CD14-positive monocyte (primary cell): Measurements from ENCODE around the gene RNF152. TPM values are rescaled to one million over a fixed set of nuclear protein-coding genes. Genes with fewer than 3 reads are reported as not detected.

Experiments
- DNase-seq, 3 donors: peaks; one replicate each; pipeline ENCODE4 v3.0.0-alpha.2; 2011 to 2022
- H2AFZ ChIP-seq: 2 replicates; pipeline ENCODE4 v1.6.0; 2012; ENCODE audit warnings: mild to moderate bottlenecking, low read depth, low read length, inconsistent platforms; ENCODE audit not compliant: insufficient read depth, poor library complexity, severe bottlenecking
- H3K27ac ChIP-seq, 2 donors: 1 replicate in 1 of 2; 2 replicates in 1 of 2; pipeline ENCODE4 v1.5.1; 2012 to 2013; ENCODE audit warnings: low read length in 2 of 2, control low read depth in 1 of 2, inconsistent platforms in 1 of 2, low read depth in 1 of 2, mild to moderate bottlenecking in 1 of 2
- H3K27me3 ChIP-seq, 2 donors: one replicate each; pipeline versions ENCODE4 v1.6.0 to v1.6.1; 2011 to 2013; ENCODE audit warnings: low read length in 2 of 2; ENCODE audit not compliant: control insufficient read depth in 2 of 2, insufficient read depth in 2 of 2
- H3K36me3 ChIP-seq, 2 donors: replicated peaks in 1 of 2; 1 replicate in 1 of 2; 2 replicates in 1 of 2; pipeline versions ENCODE4 v1.5.1 to v1.6.1; 2012 to 2013; ENCODE audit warnings: low read length in 2 of 2, control low read depth in 1 of 2, inconsistent platforms in 1 of 2, mild to moderate bottlenecking in 1 of 2; ENCODE audit not compliant: insufficient read depth in 2 of 2, control insufficient read depth in 1 of 2
- H3K4me1 ChIP-seq, 2 donors: 1 replicate in 1 of 2; 2 replicates in 1 of 2; pipeline versions ENCODE4 v1.5.1 to v1.6.1; 2012 to 2013; ENCODE audit warnings: low read length in 2 of 2, control low read depth in 1 of 2, inconsistent platforms in 1 of 2, mild to moderate bottlenecking in 1 of 2, moderate library complexity in 1 of 2; ENCODE audit not compliant: insufficient read depth in 2 of 2, control insufficient read depth in 1 of 2
- H3K4me2 ChIP-seq: replicated peaks from 2 replicates; pipeline ENCODE3; 2012; ENCODE audit warnings: low read length, moderate library complexity, mild to moderate bottlenecking; ENCODE audit not compliant: poor library complexity, severe bottlenecking; ENCODE audit errors: extremely low read depth
- H3K4me3 ChIP-seq, 3 experiments: fragments of 200-600 bp in 1 of 3; sonication (generic) in 1 of 3; replicated peaks in 1 of 3; 1 replicate in 2 of 3; 2 replicates in 1 of 3; pipeline ENCODE4 v1.5.1; 2011 to 2013; ENCODE audit warnings: low read length in 3 of 3, mild to moderate bottlenecking in 3 of 3, control low read depth in 2 of 3, low read depth in 2 of 3, inconsistent platforms in 1 of 3, moderate library complexity in 1 of 3
- H3K79me2 ChIP-seq: 2 replicates; pipeline ENCODE4 v1.6.0; 2012; ENCODE audit warnings: mild to moderate bottlenecking, control low read depth, inconsistent platforms, low read length, moderate library complexity; ENCODE audit not compliant: insufficient read depth
- H3K9ac ChIP-seq: 2 replicates; pipeline ENCODE4 v1.6.0; 2017; ENCODE audit warnings: low read length, mild to moderate bottlenecking; ENCODE audit not compliant: insufficient read depth, poor library complexity, severe bottlenecking
- H3K9me3 ChIP-seq, 2 donors: replicated peaks in 1 of 2; 1 replicate in 1 of 2; 2 replicates in 1 of 2; pipeline versions ENCODE4 v1.5.1 to v1.6.1; 2012 to 2013; ENCODE audit warnings: low read length in 2 of 2, control low read depth in 1 of 2; ENCODE audit not compliant: control insufficient read depth in 1 of 2, insufficient read depth in 1 of 2
- H4K20me1 ChIP-seq: 2 replicates; pipeline ENCODE4 v1.6.0; 2012; ENCODE audit warnings: mild to moderate bottlenecking, low read length, control low read depth, moderate library complexity; ENCODE audit not compliant: insufficient read depth
- H3K27ac Mint-ChIP-seq, 7 donors: one replicate each; pipeline ENCODE4 v1.8.0; 2020; ENCODE audit warnings: mild to moderate bottlenecking in 7 of 7, mixed read lengths in 7 of 7, moderate library complexity in 6 of 7, inconsistent platforms in 2 of 7
- H3K27me3 Mint-ChIP-seq, 3 donors: one replicate each; pipeline ENCODE4 v1.8.0; 2021 to 2022; ENCODE audit warnings: low read depth in 3 of 3, mild to moderate bottlenecking in 3 of 3, mixed read lengths in 3 of 3, moderate library complexity in 3 of 3, inconsistent platforms in 1 of 3
- H3K36me3 Mint-ChIP-seq, 2 donors: one replicate each; pipeline ENCODE4 v1.8.0; 2020; ENCODE audit warnings: mixed read lengths in 2 of 2, inconsistent platforms in 1 of 2, mild to moderate bottlenecking in 1 of 2
- H3K4me1 Mint-ChIP-seq: one replicate; pipeline ENCODE4 v1.8.0; 2020; ENCODE audit warnings: mild to moderate bottlenecking, mixed read lengths
- H3K4me3 Mint-ChIP-seq, 2 donors: one replicate each; pipeline ENCODE4 v1.8.0; 2020; ENCODE audit warnings: mild to moderate bottlenecking in 2 of 2, mixed read lengths in 2 of 2, moderate library complexity in 1 of 2
- H3K9me3 Mint-ChIP-seq, 7 donors: one replicate each; pipeline ENCODE4 v1.8.0; 2020 to 2022; ENCODE audit warnings: mixed read lengths in 7 of 7, mild to moderate bottlenecking in 6 of 7, moderate library complexity in 6 of 7, inconsistent platforms in 2 of 7
- WGBS: methylation state at CpG from one replicate; pipeline ENCODE4 v1.1.5; 2013; ENCODE audit warnings: missing lambda C conversion rate; ENCODE audit not compliant: insufficient coverage; 5-methylcytosine and 5-hydroxymethylcytosine counted together
- intact Hi-C, 2 donors: fragments of 100-400 bp; cut with micrococcal nuclease; formaldehyde crosslinking; loops; one replicate each; pipeline versions ENCODE4 v1.15.0 to v1.15.1; 2023
- polyA plus RNA-seq, 3 donors: library from polyadenylated mRNA; depleted of rRNA in 1 of 3; unstranded in 2 of 3; stranded (reverse) in 1 of 3; fragments of 300-500 nt in 2 of 3; fragments of >200 nt in 1 of 3; fragmentation: Illumina TruSeq in 2 of 3; gene quantifications; 1 replicate in 2 of 3; 2 replicates in 1 of 3; pipeline ENCODE4 v1.2.3, GENCODE V29; 2012 to 2021
- TF ChIP-seq, protein P1 (sequence below): fragments of 200-600 bp; IDR thresholded peaks from one replicate; pipeline ENCODE4 v1.8.0; 2022; ENCODE audit warnings: antibody characterized with exemption, mild to moderate bottlenecking

The RNF152 gene
- polyA plus RNA-seq, 3 donors = 0.03 to 0.54 (median 0.45) TPM

DNA sequence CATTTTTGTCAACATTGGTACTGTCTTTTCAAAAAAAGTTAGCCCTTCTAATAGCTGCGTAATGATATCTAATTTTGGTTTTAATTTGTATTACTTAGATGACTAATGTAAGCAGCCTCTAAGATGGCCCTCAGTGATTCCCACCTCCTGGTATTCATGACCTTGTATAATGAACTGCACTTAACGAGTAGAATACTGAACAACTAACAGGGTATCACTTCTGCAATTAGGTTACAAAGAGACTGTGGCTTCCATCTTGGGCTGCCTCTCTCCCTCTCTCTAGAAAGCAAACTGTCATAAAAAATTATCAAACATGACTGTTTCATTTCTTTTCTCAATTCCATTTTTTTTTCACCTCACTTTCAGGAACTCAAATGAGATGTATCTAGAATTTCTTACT, 120.9 kb downstream of the RNF152 start:
- no peak overlapping the region for H3K27ac ChIP-seq
- H3K36me3 ChIP-seq = no peaks in the 10 kb centered on the region
- intact Hi-C loops = no loop called here
- no peak overlapping the region for H3K4me3 Mint-ChIP-seq
- no peak for DNase-seq
- H3K9ac ChIP-seq = no peak overlapping the region
- H3K27me3 ChIP-seq = no peaks in the 10 kb centered on the region
- H3K9me3 ChIP-seq = peaks cover 5 to 7% of the 10 kb centered on the region in 2 donors
- TF ChIP-seq, protein P1, sequence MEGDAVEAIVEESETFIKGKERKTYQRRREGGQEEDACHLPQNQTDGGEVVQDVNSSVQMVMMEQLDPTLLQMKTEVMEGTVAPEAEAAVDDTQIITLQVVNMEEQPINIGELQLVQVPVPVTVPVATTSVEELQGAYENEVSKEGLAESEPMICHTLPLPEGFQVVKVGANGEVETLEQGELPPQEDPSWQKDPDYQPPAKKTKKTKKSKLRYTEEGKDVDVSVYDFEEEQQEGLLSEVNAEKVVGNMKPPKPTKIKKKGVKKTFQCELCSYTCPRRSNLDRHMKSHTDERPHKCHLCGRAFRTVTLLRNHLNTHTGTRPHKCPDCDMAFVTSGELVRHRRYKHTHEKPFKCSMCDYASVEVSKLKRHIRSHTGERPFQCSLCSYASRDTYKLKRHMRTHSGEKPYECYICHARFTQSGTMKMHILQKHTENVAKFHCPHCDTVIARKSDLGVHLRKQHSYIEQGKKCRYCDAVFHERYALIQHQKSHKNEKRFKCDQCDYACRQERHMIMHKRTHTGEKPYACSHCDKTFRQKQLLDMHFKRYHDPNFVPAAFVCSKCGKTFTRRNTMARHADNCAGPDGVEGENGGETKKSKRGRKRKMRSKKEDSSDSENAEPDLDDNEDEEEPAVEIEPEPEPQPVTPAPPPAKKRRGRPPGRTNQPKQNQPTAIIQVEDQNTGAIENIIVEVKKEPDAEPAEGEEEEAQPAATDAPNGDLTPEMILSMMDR = no peak
- H3K27ac Mint-ChIP-seq = no peak overlapping the region
- no peaks in the 10 kb centered on the region for H3K4me1 Mint-ChIP-seq
- no peak overlapping the region for H3K4me2 ChIP-seq
- H3K36me3 Mint-ChIP-seq = no peaks in the 10 kb centered on the region
- H3K4me1 ChIP-seq = no peaks in the 10 kb centered on the region
- no peak overlapping the region for H3K4me3 ChIP-seq
- H4K20me1 ChIP-seq = no peaks in the 10 kb centered on the region
- peaks cover 6 to 35% (median 12%) of the 10 kb centered on the region in 7 donors for H3K9me3 Mint-ChIP-seq
- peaks cover 1 to 10% (median 2%) of the 10 kb centered on the region in 3 donors for H3K27me3 Mint-ChIP-seq
- WGBS = 67% methylated on average over 1 of the region's 2 CpGs
- no peak overlapping the region for H2AFZ ChIP-seq
- H3K79me2 ChIP-seq = no peaks in the 10 kb centered on the region

GRCh38 chr18:61770279-61770678, 122.5 kb downstream of the RNF152 start:
- Mint-ChIP-seq H3K4me3 (no peak overlapping the region), H3K36me3 (no peaks in the 10 kb centered on the region), H3K27ac (no peak overlapping the region), H3K4me1 (no peaks in the 10 kb centered on the region), H3K9me3 (peaks cover under 1 to 19% (median 4%) of the 10 kb centered on the region in 7 donors), H3K27me3 (peaks cover 2 to 13% (median 5%) of the 10 kb centered on the region in 3 donors)
- H4K20me1 ChIP-seq = no peaks in the 10 kb centered on the region
- no peak overlapping the region for H3K27ac ChIP-seq
- no peak overlapping the region for H2AFZ ChIP-seq
- H3K9ac ChIP-seq = no peak overlapping the region
- WGBS = 62% methylated on average over 2 of the region's 3 CpGs
- H3K4me1 ChIP-seq = no peaks in the 10 kb centered on the region
- no peak overlapping the region for H3K4me3 ChIP-seq
- intact Hi-C loops = no loop called here
- no peak overlapping the region for H3K4me2 ChIP-seq
- TF ChIP-seq, protein P1 = no peak
- H3K36me3 ChIP-seq = no peaks in the 10 kb centered on the region
- H3K9me3 ChIP-seq = no peaks in the 10 kb centered on the region
- peaks cover 0 to 3% of the 10 kb centered on the region in 2 donors for H3K27me3 ChIP-seq
- no peaks in the 10 kb centered on the region for H3K79me2 ChIP-seq
- no peak for DNase-seq
